Astrocyte (in vitro differentiated cells and primary cell): ENCODE data around the gene MSMB. TPM values are rescaled to one million over a fixed set of nuclear protein-coding genes. Genes with fewer than 3 reads are reported as not detected.

Experiments
- DNase-seq: peaks from one replicate; pipeline ENCODE4 v3.0.0-alpha.2; 2010; ENCODE audit warnings: low read depth
- FAIRE-seq: peaks from 2 replicates; lab custom pipeline; 2011; peaks lifted over from hg19 to GRCh38; lab: Jason Lieb, UNC
- H2AFZ ChIP-seq: 2 replicates; pipeline ENCODE4 v1.6.0; 2012; ENCODE audit warnings: low read depth, low read length, inconsistent platforms
- H3K27ac ChIP-seq: 2 replicates; pipeline ENCODE4 v1.5.1; 2011; ENCODE audit warnings: low read depth, low read length, inconsistent platforms
- H3K27me3 ChIP-seq: 2 replicates; pipeline ENCODE4 v1.6.0; 2011; ENCODE audit warnings: low read length, inconsistent platforms; ENCODE audit not compliant: insufficient read depth
- H3K36me3 ChIP-seq: 2 replicates; pipeline ENCODE4 v1.5.1; 2011; ENCODE audit warnings: low read length, inconsistent platforms; ENCODE audit not compliant: insufficient read depth
- H3K4me1 ChIP-seq: 2 replicates; pipeline ENCODE4 v1.5.1; 2011; ENCODE audit warnings: low read length, inconsistent platforms; ENCODE audit not compliant: insufficient read depth
- H3K4me2 ChIP-seq: 2 replicates; pipeline ENCODE4 v1.6.0; 2012; ENCODE audit warnings: low read length, inconsistent platforms
- H3K4me3 ChIP-seq: 2 replicates; pipeline ENCODE4 v1.5.1; 2011; ENCODE audit warnings: low read depth, mild to moderate bottlenecking, low read length, inconsistent platforms; ENCODE audit not compliant: insufficient read depth
- H3K79me2 ChIP-seq: 2 replicates; pipeline ENCODE4 v1.6.0; 2012; ENCODE audit warnings: mild to moderate bottlenecking, low read length, inconsistent platforms; ENCODE audit not compliant: insufficient read depth
- H3K9ac ChIP-seq: 2 replicates; pipeline ENCODE4 v1.6.0; 2012; ENCODE audit warnings: mild to moderate bottlenecking, low read length, inconsistent platforms
- H3K9me3 ChIP-seq: 2 replicates; pipeline ENCODE4 v1.5.1; 2012; ENCODE audit warnings: low read depth, mild to moderate bottlenecking, low read length, inconsistent platforms; ENCODE audit not compliant: insufficient read depth
- H4K20me1 ChIP-seq: 2 replicates; pipeline ENCODE4 v1.6.0; 2012; ENCODE audit warnings: low read length, inconsistent platforms; ENCODE audit not compliant: insufficient read depth
- H3K27ac Mint-ChIP-seq: one replicate; pipeline ENCODE4 v1.8.0; 2021; ENCODE audit warnings: mild to moderate bottlenecking, mixed read lengths; ENCODE audit not compliant: unreplicated experiment
- H3K27me3 Mint-ChIP-seq: one replicate; pipeline ENCODE4 v1.8.0; 2021; ENCODE audit warnings: low read depth, mixed read lengths; ENCODE audit not compliant: unreplicated experiment
- H3K36me3 Mint-ChIP-seq: one replicate; pipeline ENCODE4 v1.8.0; 2021; ENCODE audit warnings: low read depth, mixed read lengths; ENCODE audit not compliant: unreplicated experiment
- H3K4me1 Mint-ChIP-seq: one replicate; pipeline ENCODE4 v1.8.0; 2021; ENCODE audit warnings: low read depth, mixed read lengths; ENCODE audit not compliant: unreplicated experiment
- H3K4me3 Mint-ChIP-seq: one replicate; pipeline ENCODE4 v1.8.0; 2021; ENCODE audit warnings: mild to moderate bottlenecking, moderate library complexity, mixed read lengths; ENCODE audit not compliant: unreplicated experiment
- H3K9me3 Mint-ChIP-seq: one replicate; pipeline ENCODE4 v1.8.0; 2021; ENCODE audit warnings: mild to moderate bottlenecking, mixed read lengths; ENCODE audit not compliant: unreplicated experiment
- EZH2 ChIP-seq: IDR thresholded peaks from 2 replicates; pipeline ENCODE4 v1.6.1; 2012; ENCODE audit warnings: mild to moderate bottlenecking, low read length, inconsistent platforms; ENCODE audit not compliant: insufficient read depth
- total RNA-seq: library from RNA; stranded (reverse); gene quantifications from 2 replicates; pipeline ENCODE4 v1.2.1, GENCODE V29; 2021
- TF ChIP-seq, protein P1 (sequence below): IDR thresholded peaks from 2 replicates; pipeline ENCODE4 v1.5.1; 2011; ENCODE audit warnings: low read depth, mild to moderate bottlenecking, inconsistent platforms, low read length, moderate library complexity; ENCODE audit not compliant: insufficient read depth

Gene MSMB
- total RNA-seq, 1 donor from 2014 or later, result not detected

DNA sequence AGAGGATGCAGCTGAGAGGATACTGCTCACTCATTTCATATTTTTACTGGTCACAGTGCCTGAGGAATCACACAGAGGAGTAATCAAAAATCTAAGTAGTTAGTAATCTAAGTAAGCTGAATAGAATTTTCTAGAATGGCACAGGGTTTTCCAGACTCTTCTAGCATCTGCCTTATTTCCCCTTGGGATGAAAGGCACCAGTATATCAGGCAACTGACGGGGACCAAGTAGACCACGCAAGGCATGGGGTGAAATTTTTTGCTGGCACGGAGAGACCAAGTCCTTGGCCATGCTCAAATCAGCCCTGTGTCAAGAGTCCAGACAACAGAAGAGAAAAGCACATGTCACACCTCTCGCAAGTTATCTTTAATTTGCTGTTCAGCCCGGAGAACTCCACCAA is 29.9 kb downstream of the MSMB start:
- peaks cover 27% of the 10 kb centered on the region for H3K4me1 ChIP-seq
- no peaks in the 10 kb centered on the region for H3K9me3 Mint-ChIP-seq
- H2AFZ ChIP-seq, result no peak overlapping the region
- no peak for TF ChIP-seq EZH2
- TF ChIP-seq, protein P1, sequence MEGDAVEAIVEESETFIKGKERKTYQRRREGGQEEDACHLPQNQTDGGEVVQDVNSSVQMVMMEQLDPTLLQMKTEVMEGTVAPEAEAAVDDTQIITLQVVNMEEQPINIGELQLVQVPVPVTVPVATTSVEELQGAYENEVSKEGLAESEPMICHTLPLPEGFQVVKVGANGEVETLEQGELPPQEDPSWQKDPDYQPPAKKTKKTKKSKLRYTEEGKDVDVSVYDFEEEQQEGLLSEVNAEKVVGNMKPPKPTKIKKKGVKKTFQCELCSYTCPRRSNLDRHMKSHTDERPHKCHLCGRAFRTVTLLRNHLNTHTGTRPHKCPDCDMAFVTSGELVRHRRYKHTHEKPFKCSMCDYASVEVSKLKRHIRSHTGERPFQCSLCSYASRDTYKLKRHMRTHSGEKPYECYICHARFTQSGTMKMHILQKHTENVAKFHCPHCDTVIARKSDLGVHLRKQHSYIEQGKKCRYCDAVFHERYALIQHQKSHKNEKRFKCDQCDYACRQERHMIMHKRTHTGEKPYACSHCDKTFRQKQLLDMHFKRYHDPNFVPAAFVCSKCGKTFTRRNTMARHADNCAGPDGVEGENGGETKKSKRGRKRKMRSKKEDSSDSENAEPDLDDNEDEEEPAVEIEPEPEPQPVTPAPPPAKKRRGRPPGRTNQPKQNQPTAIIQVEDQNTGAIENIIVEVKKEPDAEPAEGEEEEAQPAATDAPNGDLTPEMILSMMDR, result no peak
- no peak overlapping the region for H3K4me2 ChIP-seq
- DNase-seq, result no peak
- no peak overlapping the region for H3K27ac ChIP-seq
- FAIRE-seq, result no peak
- no peak overlapping the region for H3K4me3 Mint-ChIP-seq
- no peak overlapping the region for H3K27ac Mint-ChIP-seq
- H3K9ac ChIP-seq, result no peak overlapping the region
- H3K27me3 Mint-ChIP-seq, result no peaks in the 10 kb centered on the region
- no peak overlapping the region for H3K4me3 ChIP-seq
- peaks cover 34% of the 10 kb centered on the region for H3K4me1 Mint-ChIP-seq
- no peaks in the 10 kb centered on the region for H3K9me3 ChIP-seq
- H3K36me3 Mint-ChIP-seq, result peaks cover 15% of the 10 kb centered on the region
- no peaks in the 10 kb centered on the region for H3K27me3 ChIP-seq
- peaks cover 68% of the 10 kb centered on the region for H3K79me2 ChIP-seq
- peaks cover 63% of the 10 kb centered on the region for H4K20me1 ChIP-seq
- H3K36me3 ChIP-seq, result peaks cover 18% of the 10 kb centered on the region

DNA sequence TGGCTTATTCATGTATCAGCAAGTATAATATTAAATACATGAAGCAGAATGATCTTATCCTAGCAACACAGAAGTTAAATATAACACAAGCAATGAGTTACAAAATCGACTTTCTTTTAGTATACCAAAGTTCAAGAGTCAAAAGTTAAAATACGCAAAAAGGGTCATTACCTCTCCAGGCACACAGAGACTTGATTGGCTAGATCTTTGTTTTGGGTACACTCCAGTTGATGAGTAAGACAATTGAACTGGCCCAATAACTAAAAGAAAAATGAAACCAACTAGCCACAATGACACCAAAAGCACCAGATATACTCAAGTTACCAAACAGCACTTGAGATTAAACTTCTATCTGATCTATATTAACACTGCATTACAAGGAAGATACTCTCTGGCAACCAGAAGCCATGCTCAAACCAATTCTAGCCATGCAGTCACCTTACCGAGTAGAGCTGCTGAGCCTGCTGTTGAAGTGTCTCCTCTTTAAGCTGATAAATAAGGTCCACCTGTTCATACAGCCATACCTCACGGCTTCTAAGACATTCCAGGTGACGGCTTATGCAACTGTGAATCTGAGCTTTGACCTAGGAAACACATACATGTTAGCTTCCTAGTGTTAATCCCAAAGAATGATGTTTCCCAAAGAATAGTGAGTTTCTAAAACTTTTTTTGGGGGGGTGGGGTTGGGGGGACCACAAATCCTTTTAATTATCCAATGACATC is 31.2 kb downstream of the MSMB start:
- Histone ChIP-seq H3K36me3 (peaks cover 28% of the 10 kb centered on the region), H3K4me2 (no peak overlapping the region), H2AFZ (no peak overlapping the region)

More for the DNA sequence above, 31.2 kb downstream of the MSMB start:
- H3K4me3 ChIP-seq, result no peak overlapping the region
- no peaks in the 10 kb centered on the region for H3K9me3 Mint-ChIP-seq
- H3K4me1 ChIP-seq, result peaks cover 20% of the 10 kb centered on the region
- H3K4me3 Mint-ChIP-seq, result no peak overlapping the region
- TF ChIP-seq EZH2, result no peak
- TF ChIP-seq, protein P1, result no peak
- H3K36me3 Mint-ChIP-seq, result peaks cover 23% of the 10 kb centered on the region
- no peaks in the 10 kb centered on the region for H3K27me3 ChIP-seq
- H3K27ac Mint-ChIP-seq, result no peak overlapping the region
- peaks cover 21% of the 10 kb centered on the region for H3K4me1 Mint-ChIP-seq
- peaks cover 54% of the 10 kb centered on the region for H3K79me2 ChIP-seq
- H3K9ac ChIP-seq, result no peak overlapping the region
- H3K27me3 Mint-ChIP-seq, result no peaks in the 10 kb centered on the region
- FAIRE-seq (no peak), DNase-seq (peak; percentile 53)
- no peaks in the 10 kb centered on the region for H3K9me3 ChIP-seq
- H3K27ac ChIP-seq, result no peak overlapping the region
- peaks cover 54% of the 10 kb centered on the region for H4K20me1 ChIP-seq
